Activated CD4-positive, alpha-beta T cell treated with anti-CD3 and anti-CD28 coated beads for 4 hours (primary cell): ENCODE data around the gene CHSY1.

Experiments
- DNase-seq, 2 donors: peaks; one replicate each; pipeline ENCODE4 v3.0.0-alpha.2; 2020

CHSY1 gene

DNA sequence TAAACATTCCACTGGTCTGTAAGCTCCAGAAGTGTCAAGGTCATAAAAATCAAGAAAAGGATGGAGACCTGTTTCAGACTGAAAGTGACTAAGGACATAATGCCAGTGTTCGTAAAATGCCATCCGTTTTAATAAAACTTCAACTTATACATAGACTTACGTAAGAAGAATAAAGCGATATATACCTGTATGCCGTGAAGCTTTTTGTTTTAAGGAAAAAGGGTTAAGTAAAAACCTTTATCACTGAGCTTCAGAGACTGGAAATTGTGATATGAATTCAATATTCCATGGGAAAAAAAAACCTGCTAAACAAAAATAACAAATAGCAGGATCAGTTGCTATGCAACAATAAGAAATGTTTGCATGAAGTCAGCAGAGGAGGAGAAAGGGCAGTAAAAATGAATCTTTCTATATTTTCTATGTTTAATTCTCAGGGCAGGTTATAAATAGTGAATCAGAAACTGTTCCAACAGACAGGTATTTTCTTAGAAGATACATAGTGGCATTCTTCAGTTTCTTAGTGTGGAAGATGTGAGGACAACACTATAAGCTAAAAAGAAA, 42.5 kb downstream of the CHSY1 start:
- no peak for DNase-seq

DNA sequence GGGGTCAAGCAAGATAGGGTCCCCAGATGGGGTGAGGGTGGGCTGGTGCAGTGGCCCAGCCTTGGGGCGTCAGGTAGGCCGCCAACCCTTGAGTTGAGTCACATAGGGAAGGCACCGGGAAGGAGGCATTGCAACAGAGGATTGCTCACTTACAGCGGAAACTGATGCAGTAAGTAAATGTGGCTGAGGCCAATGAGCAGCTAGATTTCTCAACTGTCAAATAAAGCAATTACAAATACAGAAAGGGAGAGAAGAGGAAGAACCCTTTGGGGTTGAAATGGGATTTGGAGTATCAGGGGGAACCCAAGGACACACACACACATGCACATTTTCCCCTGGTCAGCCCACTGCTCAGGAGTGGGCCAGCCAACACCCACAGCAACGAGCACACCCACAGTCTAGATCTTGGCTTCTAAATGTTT, 44.0 kb downstream of the CHSY1 start:
- no peak for DNase-seq

DNA sequence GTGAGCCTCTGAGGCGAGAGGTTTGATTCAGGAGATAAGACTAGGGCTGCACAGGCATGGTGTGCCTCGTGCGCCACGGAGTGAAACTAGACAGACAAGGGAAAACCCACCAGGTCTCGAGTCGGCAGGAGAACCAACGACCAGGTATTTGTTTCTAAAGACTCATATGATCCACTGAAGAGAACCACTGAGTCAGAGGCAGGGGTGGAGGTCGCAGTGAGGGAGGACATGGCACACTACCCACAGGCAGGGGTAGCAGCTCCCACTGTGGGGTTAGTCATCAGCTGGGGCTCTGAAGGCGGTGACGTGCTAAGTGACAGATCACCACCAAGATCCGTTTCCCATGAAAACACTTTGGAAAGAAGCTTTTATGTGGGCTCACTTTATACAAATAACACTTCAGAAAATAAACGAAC, 45.7 kb downstream of the CHSY1 start:
- DNase-seq, result peak; percentile 86 to 91

DNA sequence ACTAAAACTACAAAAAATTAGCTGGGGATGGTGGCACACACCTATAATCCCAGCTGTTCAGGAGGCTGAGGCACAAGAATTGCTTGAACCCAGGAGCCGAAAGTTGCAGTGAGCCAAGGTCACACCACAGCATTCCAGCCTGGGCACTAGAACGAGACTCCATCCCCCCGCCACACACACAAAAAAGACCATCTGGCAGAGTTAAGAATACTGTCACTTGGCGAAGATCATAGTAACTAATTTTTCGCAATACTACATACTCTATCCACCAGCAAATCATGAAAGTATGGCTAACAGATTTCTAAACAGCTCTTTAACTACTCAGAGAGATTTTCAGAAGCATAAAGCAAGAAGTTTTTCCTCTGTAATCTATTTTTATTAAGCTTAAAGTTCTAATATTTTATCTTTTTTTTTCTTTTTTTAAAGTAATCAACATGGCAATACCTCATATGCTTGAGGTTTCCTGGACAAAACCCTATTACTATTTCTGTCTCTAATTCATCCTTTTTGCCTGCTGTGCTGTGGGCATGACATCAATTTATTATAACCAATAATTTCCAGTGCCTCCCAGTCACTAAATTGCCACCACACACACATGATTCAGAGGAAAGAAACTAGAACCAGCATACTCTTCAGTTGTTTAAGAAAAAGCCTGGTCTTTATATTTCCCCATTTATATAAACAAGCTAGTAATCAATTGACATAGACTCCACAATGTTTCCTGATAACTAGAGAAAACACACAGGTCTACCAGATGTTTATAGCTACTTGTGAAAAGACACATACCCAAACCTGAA, 46.9 kb downstream of the CHSY1 start:
- no peak for DNase-seq

DNA sequence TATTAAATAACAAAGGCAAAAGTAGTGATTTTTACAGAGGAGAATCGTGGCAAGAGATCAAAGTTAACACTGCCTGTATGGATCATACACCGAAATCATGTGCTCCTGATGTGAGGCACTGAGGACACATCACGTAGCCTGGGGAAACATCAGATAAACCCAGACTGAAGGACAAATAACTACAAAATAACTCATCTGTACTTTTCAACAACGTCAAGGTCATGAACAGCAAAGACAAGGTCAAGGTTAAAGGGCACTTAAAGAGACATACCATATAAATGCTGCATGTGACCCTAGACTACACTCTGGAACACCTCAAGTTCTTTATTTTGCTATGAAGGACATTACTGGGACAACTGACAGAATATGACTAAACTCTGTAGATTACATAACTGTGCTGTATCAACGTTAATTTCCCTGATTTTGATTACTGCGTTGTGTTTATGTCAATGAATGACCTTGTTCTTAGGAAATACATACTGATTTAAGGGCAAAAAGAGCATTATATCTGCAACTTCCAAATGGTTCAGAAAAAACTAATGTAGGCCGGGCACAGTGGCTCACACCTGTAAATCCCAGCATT, 48.1 kb downstream of the CHSY1 start:
- no peak for DNase-seq

DNA sequence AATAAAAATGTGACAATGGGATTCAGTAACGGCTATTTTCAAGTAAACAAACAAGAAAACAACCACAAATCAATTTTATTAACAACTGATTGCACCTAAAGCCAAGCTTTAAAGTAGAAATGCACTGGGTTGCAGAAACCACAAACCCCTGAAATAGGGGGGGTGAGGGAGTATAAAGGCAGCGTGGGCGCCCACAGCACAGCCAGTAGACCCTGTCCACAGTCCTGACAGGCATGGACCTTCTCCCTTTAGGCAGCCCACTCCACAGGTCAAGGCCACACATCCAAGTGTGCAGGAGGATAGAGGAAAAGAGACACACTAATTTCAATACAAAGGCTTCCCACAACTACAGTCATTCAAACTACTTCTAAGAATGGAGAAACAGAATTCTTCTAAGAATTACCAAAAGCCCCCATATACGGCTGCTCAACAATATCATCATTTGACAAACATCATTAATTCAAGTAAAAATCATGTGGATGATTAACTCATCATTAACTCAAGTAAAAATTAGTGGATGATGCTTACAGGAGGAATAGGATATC, 48.7 kb downstream of the CHSY1 start:
- no peak for DNase-seq

DNA sequence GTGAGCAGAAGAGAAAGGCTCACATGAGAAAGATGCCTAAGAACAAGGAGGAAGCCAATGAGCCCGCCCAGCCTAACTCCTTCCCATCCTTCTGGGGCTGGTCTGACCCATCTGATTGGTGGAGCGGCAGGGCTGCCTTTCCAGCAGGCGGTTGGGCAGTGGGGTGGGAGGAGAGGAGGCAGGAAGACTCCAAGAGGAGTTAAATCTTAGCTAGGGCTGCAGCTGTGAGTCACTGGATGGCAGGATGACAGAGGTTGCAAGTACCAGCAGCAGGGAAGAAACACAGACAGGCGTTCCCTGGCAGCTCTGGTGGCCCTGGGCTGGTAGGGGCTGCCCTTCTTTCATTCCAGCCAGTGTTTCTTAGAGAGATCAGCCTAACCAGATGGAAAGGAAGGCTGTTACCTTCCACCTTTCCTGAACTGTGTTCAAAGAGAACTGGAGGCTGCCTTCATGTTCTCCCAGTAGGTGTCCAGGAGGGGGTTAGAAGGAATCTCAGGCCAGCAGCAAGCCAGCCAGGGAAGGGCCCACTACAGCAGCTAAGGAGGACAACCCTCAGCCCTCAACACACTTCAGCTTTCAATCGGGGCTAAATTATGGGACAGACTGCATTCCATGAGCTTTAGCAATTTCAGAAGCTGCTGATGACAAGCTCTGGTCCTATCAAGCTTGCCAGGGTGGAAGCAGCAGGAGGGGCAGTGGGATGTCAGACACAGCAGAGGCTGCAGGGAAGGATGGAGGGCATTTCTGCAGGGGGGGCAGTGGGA, 50.3 kb downstream of the CHSY1 start:
- no peak for DNase-seq

DNA sequence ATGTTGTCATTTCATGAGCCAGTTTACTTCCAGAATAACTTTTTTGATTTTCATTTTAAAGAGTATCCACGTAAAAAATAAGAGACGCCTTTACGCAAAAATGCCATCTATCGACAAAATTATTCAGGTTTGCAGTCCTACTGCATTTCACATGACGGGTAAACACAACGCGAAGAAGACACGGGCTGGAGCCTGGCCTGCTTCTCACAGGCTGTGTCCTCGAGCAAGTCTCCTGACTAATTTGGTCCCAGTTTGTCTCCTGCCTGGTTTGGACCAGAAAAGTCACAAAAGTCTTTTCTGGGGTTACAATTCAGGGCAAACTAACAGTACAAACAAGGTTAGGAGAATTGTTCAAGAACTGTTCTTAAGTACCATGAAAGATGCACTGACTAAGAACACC, 51.7 kb downstream of the CHSY1 start:
- DNase-seq, result no peak

DNA sequence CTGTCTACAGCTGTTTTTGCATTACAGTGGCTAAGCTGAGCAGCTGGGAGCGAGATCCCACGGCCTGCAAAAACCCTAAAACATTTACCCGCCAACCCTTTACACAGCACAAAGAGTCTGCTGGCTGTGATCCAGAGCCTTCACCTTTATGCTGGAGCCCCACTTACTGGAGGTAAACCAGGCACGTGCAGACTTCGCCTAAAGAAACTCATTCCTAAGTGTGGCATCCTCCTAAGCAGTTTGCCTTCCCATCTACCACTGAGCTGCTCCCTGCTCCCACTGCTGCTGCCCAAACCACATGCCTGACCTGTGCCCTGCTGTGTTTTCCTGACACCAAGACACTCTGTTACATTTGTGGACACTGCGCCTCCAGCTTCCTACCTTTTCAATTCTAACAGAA, 53.0 kb downstream of the CHSY1 start:
- DNase-seq, result no peak

DNA sequence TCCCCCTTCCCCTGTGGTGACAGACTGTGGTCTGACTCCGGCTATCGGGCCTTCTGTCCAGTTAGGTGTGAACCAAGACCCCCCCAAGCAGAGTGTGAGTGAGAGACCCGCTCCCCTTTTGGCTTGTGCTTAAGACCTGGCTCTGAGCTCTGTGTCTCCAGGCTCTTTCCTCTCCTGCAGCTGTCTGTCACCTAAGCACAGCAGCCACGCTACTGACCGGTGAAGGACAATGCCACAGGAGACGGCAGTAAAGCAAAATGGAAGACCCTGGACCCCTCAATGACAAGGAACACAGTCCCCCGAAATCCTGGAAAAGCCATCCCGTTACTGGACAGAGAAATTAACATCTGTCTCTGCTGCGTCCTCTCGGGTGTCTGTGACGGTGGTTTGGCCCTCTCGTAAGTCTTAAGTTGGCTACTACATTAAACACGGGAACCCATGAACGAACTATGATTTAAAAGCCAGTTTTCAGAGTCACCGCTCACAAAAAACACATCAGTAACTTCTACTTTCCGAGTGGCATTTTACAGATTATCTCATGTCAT, 53.7 kb downstream of the CHSY1 start:
- DNase-seq, result no peak

DNA sequence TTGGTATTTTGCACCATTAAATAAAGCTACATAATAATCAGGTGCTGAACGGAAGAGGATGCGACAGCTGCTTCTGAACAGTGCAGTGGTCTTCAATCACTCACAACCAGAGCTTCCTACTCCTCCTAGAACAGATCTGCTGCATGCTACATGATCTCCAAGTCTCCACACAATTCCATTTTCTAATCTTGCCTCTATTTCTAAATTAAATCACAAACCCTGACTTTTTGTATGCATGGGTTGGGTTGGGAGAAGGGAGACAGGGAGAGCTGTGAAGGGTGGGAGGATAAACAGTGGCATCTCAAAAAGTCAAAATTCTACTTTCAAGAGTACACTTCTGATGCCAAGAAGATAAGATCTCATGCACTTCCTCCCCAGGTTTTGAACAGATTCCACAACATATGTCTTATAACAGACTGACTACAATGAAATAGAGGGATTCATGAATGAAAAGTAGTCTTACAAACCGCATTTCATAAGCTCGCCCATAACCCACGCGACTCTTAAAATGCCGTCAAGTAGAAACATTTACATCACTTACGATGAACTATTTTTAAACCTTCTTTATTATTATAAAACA, 57.2 kb downstream of the CHSY1 start:
- no peak for DNase-seq

DNA sequence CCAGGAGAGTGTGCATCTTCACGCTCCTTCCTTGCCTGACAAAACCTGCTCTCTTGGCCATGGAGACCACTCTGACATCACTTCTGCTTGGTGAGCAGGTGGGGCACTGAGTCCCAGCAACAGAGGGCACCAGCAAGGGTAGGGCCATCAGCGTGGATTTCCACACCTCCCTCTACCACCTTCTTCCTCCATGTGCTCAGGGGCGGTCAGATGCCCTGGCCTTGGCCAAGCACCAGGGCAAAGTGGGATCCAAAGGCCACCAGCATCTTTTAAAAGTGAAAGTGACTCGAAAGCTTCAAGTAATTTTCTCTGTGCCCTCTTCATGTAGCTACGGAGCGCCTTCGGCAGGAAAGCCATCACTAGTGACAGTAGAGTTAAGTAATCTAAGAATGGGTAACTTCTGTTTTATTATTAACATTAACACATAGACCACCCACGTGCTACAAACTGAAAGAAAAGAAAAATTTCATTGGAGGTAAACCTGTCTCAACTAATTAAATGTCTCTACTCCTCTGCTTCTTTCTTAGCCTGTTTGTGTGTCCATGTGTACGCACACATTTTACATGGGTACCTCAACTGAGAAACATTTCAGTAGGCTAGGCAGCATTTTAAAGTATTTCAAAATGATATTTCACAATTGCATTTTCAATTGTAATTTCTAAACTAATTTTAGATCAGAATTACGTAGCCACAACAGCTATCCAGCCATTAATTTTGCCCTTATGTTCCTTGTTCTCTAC, 57.9 kb downstream of the CHSY1 start:
- DNase-seq, result no peak

DNA sequence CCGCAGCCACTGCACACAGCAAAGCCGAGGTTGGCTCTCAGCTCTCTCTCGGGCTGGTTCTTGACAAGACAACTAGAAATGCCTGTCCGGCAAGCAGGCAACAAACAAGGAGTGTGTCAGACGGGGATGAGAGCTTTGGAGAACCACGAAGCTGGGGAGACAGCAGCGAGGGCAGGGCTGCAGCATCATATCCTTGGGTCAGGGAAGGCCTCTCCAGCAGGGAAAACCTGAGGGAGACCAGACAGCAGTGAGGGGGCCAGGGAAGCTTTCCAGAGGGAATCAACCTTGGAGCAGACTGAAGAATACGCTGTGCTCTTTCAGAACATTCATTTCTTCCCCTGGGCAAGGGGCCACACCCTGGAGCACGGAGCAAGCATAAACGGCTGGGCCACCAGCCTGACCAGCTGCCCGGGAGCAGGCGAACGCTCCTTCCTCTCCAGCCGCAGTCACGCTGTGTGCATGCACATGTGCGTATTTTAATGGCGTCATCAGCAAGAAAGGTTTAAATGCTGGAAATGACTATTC, 58.7 kb downstream of the CHSY1 start:
- DNase-seq, result no peak

DNA sequence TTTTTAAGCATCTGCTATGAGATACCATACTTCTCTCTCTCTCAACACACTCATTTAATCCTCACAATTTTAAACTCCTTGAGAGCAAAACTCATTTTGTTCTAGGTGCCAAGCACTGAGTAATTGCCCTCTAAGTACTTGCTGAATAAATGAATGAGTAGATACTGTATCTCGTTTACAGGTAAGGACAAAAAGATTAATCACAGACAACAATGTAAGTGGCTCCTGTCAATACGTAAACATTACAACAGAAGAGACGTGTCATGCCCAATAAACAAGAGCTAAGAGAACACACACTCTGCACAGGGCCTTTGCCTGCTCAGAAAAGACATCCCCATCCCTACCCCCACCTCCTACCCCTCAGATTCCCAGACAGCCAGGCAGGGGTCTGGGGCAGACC, 59.8 kb downstream of the CHSY1 start:
- DNase-seq, result no peak

DNA sequence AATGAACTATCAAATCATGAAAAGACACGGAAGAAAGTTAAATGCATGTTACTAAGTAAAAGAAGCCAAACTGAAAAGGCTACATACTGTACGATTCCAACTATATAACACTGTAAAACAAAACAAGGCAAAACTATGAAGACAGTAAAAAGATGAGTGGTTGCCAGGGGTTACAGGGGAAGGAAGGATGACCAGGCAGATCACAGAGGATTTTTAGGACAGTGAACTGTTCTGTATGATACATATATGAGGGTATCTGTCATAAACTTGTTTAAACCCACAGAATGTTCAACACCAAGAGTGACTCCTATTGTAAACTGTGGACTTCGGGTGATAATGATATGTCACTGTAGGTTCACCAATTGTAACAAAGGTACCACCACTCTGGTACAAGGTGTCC, 60.6 kb downstream of the CHSY1 start:
- DNase-seq, result no peak

DNA sequence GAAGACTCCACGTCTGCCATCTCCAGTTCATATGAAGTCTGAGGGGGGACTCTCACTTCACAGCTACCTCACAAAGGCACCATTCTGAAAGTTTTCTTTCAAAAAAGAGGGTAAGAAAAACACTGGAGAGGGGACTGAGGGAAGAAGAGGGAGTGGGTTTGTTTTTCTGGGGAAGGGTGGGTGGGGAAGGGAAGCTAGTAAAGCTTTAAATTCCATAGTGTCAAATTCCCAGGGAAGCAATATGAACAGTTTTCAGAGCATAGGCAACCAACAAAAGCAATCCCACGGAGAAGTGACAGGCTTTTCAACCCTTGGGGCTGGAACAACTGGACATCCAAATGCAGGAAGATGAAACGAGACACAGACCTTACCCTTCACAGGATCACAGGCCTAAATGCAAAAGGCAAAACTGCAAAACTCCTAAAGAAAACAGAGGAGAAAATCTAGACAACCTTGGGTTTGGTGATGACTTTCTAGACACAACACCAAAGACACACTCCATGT, 61.7 kb downstream of the CHSY1 start:
- no peak for DNase-seq

DNA sequence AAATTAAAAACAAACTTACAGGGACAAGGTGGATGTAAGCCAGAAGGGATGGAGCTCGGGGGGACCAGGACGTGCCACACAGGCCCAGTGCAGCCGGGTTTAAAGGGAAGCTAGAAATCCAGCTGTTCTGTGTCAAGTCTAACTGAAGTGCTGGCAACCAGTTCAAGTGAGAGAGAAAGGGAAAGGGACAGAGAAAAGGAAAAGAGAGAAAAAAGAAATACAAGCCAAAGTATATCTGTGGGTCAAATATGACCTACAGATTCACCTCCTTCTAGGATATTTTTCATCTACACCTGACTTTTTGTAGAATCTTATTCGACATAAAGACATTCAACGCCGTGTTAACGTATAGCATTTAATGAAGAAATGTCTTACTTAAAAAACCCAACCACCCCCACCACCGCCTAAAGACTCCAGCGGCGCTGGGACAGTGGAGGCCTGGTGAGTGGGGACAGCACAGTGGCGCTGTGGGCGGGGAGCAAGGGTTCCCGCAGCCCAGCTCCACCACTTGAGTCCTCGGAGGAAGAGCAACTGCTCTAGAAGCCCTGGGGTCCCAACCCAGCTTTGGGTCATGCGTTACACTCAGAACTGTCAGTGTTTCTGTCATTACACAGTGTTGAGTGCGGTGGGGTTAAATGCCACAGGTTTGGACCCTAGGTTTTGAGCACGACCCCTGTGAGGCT, 62.3 kb downstream of the CHSY1 start:
- DNase-seq, result no peak

DNA sequence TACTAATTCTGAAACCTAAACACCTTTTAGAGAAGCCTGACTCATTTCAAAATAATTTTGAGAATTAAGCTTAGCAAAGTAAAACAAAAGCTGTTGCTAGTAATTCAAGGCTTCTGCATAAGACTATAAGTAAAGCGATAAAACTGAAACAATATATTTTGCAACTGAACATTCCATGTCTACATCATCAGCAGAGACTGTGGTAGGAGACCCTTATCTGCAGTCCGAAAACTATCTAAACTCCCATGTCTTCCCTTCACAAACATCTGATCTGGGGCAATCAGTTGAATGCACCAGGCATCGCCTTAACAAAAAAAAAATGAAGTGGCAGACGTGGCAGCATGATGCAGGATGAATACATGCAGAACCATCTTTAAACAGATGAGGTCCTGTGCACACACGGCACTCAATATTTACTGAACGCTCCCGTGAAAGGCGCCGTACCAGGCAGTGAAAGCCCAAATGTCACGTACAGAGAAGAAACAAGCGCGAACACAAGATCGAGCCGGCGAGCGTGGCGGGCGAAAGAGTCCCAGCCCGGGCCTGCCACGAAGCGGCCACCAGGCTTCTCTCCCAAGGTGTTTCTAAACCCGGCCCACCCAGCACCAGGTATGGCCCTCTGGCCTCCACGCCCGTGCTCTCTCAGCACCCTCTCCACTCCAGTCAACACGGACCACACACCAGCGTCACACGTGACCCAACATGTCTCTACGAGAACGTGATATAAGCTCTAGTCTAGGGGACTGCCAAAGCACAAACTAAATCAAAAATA, 63.0 kb downstream of the CHSY1 start:
- DNase-seq, result no peak

DNA sequence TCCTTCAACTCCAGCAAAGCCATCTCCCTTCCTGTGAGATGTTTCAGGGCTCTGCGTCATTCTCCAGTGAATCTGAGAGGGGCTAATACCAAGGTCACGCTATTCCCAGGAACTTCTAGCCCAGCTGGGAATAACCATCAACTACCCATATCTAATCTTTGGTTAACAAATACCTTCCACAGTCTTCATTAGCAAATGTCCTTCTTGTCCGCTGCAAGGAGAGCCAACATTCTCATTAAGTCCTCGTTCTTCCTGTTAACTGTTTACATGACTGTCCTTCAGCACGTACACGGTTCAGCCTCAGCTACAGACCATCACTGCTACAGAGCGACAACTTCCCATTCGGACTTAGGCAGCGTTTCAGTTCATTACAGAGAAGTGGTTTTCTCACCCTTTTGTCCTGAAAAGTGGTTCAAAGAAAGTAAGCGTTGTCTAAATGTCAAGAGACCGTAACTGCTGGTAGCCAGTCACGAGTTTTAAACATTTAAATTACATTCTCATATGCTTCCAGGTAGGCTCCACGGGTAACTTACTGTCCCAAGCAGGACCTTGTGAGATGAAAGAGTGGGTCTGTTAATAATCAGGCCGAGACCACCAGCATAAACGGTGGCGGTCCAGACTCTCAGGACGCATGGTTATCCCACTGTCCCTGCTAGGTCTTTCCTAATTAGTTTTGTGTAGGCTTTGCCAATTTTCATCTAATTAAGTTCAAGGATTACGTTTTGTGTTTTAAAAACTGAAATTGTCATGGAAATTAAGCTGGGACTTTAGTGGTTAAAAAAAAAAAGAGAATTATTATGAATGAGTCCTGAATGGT, 63.8 kb downstream of the CHSY1 start:
- no peak for DNase-seq
